ENCODE data around the gene DEFB123.

- TF ChIP-seq CTCF (IDR thresholded peaks at IDR 0.05), result no peak
- TF ChIP-seq POLR2A (IDR thresholded peaks at IDR 0.05), result no peak
Measured at GRCh38 chr20:31489152-31489551, 48.7 kb downstream of the DEFB123 start.
